GM21526 (cell line): Measurements from ENCODE around the gene NUDT6.
"Not testable (repeated sequence)": the region's sequence is repeated elsewhere in the genome, so short reads cannot be mapped to it uniquely, and the experiment has no call there.

Experiments
- ATAC-seq: cut with Tn5 transposase; IDR thresholded peaks from one replicate; pipeline ENCODE4 v1.9.1; 2021; ENCODE audit warnings: moderate library complexity; ENCODE audit not compliant: unreplicated experiment, low FRiP score

NUDT6 gene

GRCh38 chr4:122921971-122922876 is at the start of gene NUDT6:
NUDT6 (minus strand) TSS chr4:122922597; CDS start chr4:122922572, 25 bp downstream.
- peak; percentile 65 for ATAC-seq

- no peak for ATAC-seq
Observed at GRCh38 chr4:122968227-122968812, 45.9 kb upstream of the NUDT6 start.

GRCh38 chr4:122967231-122967630 is 44.8 kb upstream of the NUDT6 start:
- ATAC-seq, result no peak

GRCh38 chr4:122966201-122966600 is 43.8 kb upstream of the NUDT6 start:
- no peak for ATAC-seq

- ATAC-seq, result no peak
Observed at GRCh38 chr4:122963216-122963615, 40.8 kb upstream of the NUDT6 start.

GRCh38 chr4:122960611-122961000 is 38.2 kb upstream of the NUDT6 start:
- no peak for ATAC-seq

- ATAC-seq, result no peak
Observed at GRCh38 chr4:122959981-122960610, 37.7 kb upstream of the NUDT6 start.

GRCh38 chr4:122959441-122959840 is 37.0 kb upstream of the NUDT6 start:
- no peak for ATAC-seq

GRCh38 chr4:122958505-122958904 is 36.1 kb upstream of the NUDT6 start:
- no peak for ATAC-seq

GRCh38 chr4:122953924-122954323 is 31.5 kb upstream of the NUDT6 start:
- ATAC-seq, result no peak

GRCh38 chr4:122952028-122952427 is 29.6 kb upstream of the NUDT6 start:
- ATAC-seq, result no peak

- no peak for ATAC-seq
Observed at GRCh38 chr4:122948671-122949070, 26.3 kb upstream of the NUDT6 start.

- no peak for ATAC-seq
Observed at GRCh38 chr4:122946142-122946541, 23.7 kb upstream of the NUDT6 start.

- ATAC-seq, result not testable (repeated sequence)
Observed at GRCh38 chr4:122945136-122945535, 22.7 kb upstream of the NUDT6 start.

GRCh38 chr4:122932763-122933162 is 10.4 kb upstream of the NUDT6 start:
- ATAC-seq, result no peak

GRCh38 chr4:122930862-122931261 is 8.5 kb upstream of the NUDT6 start:
- ATAC-seq, result no peak

GRCh38 chr4:122928930-122929329 is 6.5 kb upstream of the NUDT6 start:
- no peak for ATAC-seq

- peak; percentile 97 for ATAC-seq
Observed at GRCh38 chr4:122922877-122923511, 597 bp upstream of the NUDT6 start.

- ATAC-seq, result no peak
Observed at GRCh38 chr4:122921300-122921699, 1.1 kb downstream of the NUDT6 start.

GRCh38 chr4:122920473-122920872 is 1.9 kb downstream of the NUDT6 start:
- no peak for ATAC-seq

- ATAC-seq, result no peak
Observed at GRCh38 chr4:122917731-122918130, 4.7 kb downstream of the NUDT6 start.
